ENCODE results near the gene CDC42BPA.
"Not testable (repeated sequence)": the region's sequence is repeated elsewhere in the genome, so short reads cannot be mapped to it uniquely, and the experiment has no call there.

CDC42BPA gene

GRCh38 chr1:227192163-227192562 lies 126.1 kb downstream of the CDC42BPA start:
- DNase-seq: peak; percentile 5

GRCh38 chr1:227191607-227192006 lies 126.7 kb downstream of the CDC42BPA start:
- ATAC-seq: no peak
- no peak for DNase-seq

More at GRCh38 chr1:227192163-227192562, 126.1 kb downstream of the CDC42BPA start:
- ATAC-seq: peak; percentile 49

DNA sequence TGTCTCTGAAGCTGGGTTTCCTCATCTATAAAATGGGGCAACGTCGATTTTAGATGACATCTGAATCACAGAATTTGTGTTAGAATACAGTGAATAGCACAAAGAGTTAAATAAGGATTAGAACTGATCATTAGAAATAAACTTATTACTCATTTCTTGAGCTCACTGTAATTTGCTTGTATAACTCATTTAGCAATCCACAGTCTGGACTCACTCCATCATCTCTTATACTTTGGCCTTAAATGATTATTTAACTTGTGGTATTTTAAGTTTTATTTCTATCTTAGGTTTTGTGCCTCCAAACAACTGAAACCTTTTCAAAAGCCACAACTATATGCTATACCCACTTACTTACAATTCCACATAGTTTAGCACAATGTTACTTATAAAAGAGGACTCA lies 128.0 kb downstream of the CDC42BPA start:
- no peak for ATAC-seq

DNA sequence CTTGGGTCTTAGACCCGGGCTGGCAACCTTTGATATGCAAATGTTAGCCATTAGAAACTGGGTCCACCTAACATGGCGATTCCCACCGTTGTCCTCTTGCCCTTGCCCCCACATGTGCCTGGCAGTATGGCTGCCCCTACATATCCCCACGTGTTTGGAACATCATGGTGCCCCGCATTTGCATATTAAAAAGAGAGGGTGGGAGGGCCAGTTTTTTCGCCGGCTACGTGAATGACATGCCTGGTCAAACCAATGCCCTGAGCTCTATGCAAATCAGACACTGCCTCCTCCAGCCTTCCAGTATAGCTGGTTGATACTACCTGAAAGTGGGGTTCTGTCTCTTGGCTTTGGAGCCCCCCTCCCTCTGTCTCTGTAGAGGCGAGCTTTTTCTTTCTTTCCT lies 133.0 kb downstream of the CDC42BPA start:
- ATAC-seq (no peak), DNase-seq (no peak)

More for the DNA sequence above, 128.0 kb downstream of the CDC42BPA start:
- no peak for DNase-seq

DNA sequence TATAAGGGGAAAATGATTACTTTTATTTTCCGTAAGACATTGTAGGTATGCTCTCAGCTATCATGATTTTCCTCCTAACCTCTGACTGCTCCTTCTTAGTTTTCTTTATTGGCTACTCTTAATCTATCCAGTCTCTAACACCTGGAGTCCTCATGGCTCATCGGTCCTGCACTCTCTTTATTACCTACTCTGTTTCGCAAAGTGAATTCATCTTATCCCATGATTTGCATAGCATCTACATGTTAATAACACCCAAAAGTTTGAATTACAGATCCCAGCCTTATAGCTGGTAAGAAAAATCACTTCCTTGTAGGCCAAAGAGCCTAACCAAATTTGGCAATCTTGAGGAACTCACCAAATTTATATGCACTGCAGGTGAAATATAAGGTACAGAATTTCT lies 136.3 kb downstream of the CDC42BPA start:
- ATAC-seq: no peak

GRCh38 chr1:227175611-227176010 lies 142.7 kb downstream of the CDC42BPA start:
- DNase-seq (no peak), ATAC-seq (no peak)

More for the DNA sequence above, 136.3 kb downstream of the CDC42BPA start:
- no peak for DNase-seq

DNA sequence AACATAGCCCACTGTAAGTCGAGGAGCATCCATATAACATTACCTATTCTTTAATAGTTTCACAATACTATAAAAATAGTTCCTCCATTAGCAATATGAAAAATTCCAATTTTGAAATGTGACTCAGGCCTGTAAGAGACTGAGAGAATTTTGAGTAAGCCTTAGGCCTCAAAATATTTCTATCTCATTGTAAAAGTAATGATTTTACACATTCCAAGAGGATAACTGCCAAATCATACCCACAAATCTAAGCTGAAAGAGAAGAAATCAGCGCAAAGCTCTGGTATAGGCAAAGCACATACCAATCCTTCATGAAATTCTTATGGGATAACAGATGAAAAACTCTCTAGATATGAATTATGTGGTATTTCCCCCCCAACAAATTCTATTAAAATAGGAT lies 144.1 kb downstream of the CDC42BPA start:
- DNase-seq: no peak
- ATAC-seq: no peak

- DNase-seq (no peak), ATAC-seq (no peak)
These were observed 147.7 kb downstream of the CDC42BPA start for GRCh38 chr1:227170361-227171166.

GRCh38 chr1:227169343-227169742 lies 148.9 kb downstream of the CDC42BPA start:
- no peak for ATAC-seq
- DNase-seq: no peak

DNA sequence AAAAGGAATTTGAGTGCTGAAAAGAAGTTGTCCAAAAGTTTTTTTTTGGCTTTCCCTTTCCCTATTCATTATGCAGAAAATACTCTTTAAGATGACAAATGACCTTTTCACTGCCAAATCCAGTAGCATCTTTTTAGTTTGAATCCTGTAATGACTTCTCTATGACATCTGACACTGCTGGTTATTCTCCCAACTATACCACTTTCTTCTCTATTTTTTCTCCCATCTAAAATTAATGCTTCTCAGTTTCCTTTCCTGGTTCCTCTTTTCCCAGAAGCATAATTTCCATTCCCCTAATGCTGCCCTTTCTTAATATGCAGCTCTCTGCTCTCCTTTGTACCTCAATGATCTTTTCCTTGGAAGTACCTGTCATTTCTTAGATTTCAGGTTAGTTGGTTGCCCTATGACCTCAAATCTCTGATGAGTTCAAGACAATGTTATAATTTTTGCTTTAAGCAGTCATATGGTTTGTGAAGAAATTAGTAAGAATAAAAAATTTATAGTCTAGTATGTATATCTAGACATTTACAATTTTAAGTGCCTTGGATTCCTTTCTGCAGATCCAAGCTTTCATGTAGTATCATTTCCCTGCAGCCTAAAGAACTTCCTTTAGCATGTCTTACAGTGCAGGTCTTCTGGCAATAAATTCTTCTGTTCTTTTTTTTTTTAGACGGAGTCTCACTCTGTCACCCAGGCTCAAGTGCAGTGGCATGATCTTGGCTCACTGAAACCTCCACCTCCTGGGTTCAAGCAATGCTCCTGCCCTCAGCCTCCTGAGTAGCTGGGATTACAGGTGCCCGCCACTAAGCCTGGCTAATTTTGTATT lies 150.8 kb downstream of the CDC42BPA start:
- DNase-seq: no peak
- ATAC-seq: no peak

GRCh38 chr1:227166559-227166958 lies 151.7 kb downstream of the CDC42BPA start:
- ATAC-seq: no peak
- DNase-seq: no peak

DNA sequence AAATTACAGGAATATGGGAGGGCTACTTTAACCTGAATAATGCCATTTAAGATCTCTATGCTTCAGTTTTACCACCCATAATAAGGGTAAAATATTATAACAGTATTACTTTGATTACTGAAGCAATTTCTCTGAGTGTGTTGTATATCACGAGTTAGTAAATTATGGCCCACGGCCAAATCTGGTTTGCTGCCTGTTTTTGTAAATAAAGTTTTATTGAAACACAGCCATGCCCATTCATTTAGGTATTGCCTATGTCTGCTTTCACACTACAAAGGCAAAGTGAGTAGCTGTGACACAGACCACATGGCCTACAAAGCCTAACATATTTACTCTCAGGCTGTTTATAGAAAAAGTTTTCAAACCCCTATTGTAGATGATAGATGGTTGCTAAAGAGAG lies 156.8 kb downstream of the CDC42BPA start:
- DNase-seq: no peak
- ATAC-seq: no peak

GRCh38 chr1:227156520-227156919 lies 161.8 kb downstream of the CDC42BPA start:
- ATAC-seq (no peak), DNase-seq (no peak)

DNA sequence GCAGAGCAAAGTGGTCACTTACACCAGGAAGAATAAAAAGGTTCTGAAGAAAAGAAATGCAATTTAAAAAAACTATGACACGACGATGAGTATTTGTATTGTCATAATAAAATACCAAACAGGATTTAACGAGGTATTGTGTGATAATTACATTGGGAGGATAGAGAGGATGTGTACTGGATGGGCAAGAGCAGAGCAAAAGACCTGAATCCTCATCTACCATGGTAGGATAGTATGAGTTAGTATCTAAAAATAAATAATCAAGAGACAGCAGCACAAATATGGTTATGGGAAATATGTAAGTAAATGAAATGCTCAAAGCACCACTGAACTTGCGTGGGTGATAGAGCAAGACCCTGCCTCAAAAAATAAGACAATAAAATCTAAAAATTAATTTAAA lies 162.6 kb downstream of the CDC42BPA start:
- ATAC-seq: no peak
- DNase-seq: no peak

GRCh38 chr1:227155004-227155403 lies 163.3 kb downstream of the CDC42BPA start:
- no peak for ATAC-seq

GRCh38 chr1:227152525-227152924 lies 165.8 kb downstream of the CDC42BPA start:
- ATAC-seq (no peak), DNase-seq (no peak)

More at GRCh38 chr1:227155004-227155403, 163.3 kb downstream of the CDC42BPA start:
- no peak for DNase-seq

DNA sequence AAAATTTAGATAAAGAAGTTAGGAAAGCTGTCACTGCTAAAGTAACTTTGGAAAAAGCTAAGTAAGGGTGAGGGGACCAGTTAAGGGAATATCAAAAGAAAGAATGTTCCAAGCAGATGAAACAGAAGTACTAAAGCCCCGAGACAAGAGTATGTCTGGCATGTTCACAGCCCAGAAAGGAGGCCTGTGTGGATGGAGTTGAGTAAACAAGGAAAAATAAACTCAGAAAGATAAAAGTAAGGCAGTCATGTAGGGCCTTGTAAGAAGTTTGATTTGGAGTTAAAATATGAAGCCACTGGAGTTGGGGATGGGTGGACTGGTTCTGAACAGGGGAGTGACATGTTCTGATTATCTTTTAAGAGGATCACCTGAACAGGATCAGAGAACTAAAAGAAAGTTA lies 177.9 kb downstream of the CDC42BPA start:
- ATAC-seq (no peak), DNase-seq (no peak)

DNA sequence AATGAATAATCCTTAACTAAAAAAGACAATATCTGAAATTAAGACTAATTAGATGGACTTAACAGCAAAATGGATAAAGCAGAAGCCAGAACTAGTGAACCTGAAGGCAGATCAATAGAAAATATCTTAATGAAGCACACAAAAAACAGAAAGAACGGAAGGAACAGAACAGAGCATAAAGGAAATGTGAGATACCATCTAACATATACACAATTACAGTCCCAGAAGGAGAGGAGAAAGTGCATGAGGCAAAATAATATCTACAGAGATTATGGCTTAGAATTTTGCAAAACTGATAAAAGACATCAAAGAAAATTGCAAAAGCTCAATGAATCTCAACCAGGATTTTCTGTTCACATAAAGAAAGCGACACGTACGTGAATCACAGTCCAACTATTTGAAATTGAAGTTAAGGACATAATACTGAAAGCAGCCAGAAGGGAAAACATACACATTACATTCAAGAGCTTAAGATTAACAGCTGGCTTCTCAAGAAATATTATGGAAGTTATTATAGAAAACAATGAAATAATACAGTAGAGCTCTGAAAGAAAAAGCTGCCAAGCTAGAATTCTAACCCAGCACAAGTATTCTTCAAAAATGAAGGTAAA lies 182.0 kb downstream of the CDC42BPA start:
- no peak for ATAC-seq
- DNase-seq: no peak

- DNase-seq (no peak), ATAC-seq (no peak)
These were observed 183.5 kb downstream of the CDC42BPA start for GRCh38 chr1:227134686-227135314.

DNA sequence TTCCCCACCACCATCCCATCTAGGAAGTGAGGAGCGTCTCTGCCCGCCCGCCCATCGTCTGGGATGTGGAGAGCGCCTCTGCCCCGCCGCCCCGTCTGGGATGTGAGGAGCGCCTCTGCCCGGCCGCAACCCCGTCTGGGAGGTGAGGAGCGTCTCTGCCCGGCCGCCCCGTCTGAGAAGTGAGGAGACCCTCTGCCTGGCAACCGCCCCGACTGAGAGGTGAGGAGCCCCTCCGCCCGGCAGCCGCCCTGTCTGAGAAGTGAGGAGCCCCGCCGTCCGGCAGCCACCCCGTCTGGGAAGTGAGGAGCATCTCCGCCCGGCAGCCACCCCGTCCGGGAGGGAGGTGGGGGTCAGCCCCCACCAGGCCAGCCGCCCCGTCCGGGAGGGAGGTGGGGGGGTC lies 185.6 kb downstream of the CDC42BPA start:
- not testable (repeated sequence) for DNase-seq, ATAC-seq

GRCh38 chr1:227131193-227131592 lies 187.1 kb downstream of the CDC42BPA start:
- no peak for ATAC-seq
- DNase-seq: no peak

DNA sequence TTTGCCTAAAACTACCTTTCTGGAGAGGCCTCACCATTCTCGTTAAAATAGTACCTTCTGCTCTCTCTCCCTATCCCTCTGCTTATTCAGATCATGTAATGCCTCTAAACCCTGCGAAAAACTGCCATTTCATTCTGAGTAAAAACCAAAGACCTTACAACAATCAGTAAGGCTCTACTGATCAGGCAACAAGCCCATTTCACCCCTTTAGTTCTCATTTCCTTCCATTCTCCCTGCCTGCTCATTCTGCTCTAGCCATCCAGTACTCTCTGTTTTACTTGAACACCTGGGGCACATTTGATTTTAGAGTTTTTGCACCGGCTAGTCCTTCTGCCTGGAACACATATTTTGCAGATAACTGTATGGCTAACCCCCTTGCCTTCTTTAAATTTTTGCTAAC lies 190.4 kb downstream of the CDC42BPA start:
- no peak for DNase-seq
- no peak for ATAC-seq
